Measurements from ENCODE around the gene ADCY9. TPM values are rescaled to one million over a fixed set of nuclear protein-coding genes. Genes with fewer than 3 reads are reported as not detected.
A peak's percentile ranks its signal among the peaks of the same experiment; 100 is the strongest.

Gene ADCY9
- total RNA-seq, 1 experiment from 2014 or later, result 4.7 TPM

GRCh38 chr16:4087099-4087885 lies 28.9 kb downstream of the ADCY9 start:
- H3K9me3 Mint-ChIP-seq, result no peaks in the 10 kb centered on the region; a peak in 2 of 5 replicates
- Histone ChIP-seq H3K27me3 (ENCODE audit: insufficient read depth, low read length) (no peaks in the 10 kb centered on the region), H3K4ac (ENCODE audit: low read depth, low read length) (no peak overlapping the region), H4K8ac (replicated peaks; ENCODE audit: insufficient read length, low read depth, low read length) (no peak overlapping the region), H2AK5ac (ENCODE audit: insufficient read length, low read length) (no peak overlapping the region), H3K9me3 (ENCODE audit: control insufficient read depth, low read depth, low read length) (no peaks in the 10 kb centered on the region), H2BK12ac (ENCODE audit: insufficient read length, low read depth, low read length) (no peak overlapping the region), H2BK20ac (ENCODE audit: low read depth, low read length, poor library complexity, severe bottlenecking) (no peak overlapping the region), H2BK15ac (ENCODE audit: low read depth, low read length) (no peak overlapping the region), H3K4me2 (ENCODE audit: insufficient read depth, insufficient read length, low read length) (no peak overlapping the region), H3K4me1 (ENCODE audit: insufficient read depth, low read length) (no peaks in the 10 kb centered on the region), H3K23me2 (ENCODE audit: insufficient read length, low read depth, low read length, poor library complexity, severe bottlenecking) (no peaks in the 10 kb centered on the region), H2BK5ac (ENCODE audit: insufficient read length, low read length) (no peak overlapping the region), H4K20me1 (ENCODE audit: control insufficient read depth, insufficient read depth, insufficient read length) (peaks cover 2% of the 10 kb centered on the region), H3K56ac (ENCODE audit: insufficient read length, low read depth, low read length) (no peak overlapping the region), H3K27ac (ENCODE audit: insufficient read length, low read depth, low read length) (no peak overlapping the region), H3K79me2 (ENCODE audit: insufficient read depth, low read length) (no peaks in the 10 kb centered on the region), H4K91ac (ENCODE audit: insufficient read length, low read depth, low read length) (no peak overlapping the region), H4K5ac (ENCODE audit: insufficient read length, low read depth, low read length) (no peak overlapping the region), H3K23ac (ENCODE audit: insufficient read length, low read depth, low read length) (no peak overlapping the region), H3K9ac (ENCODE audit: extremely low read depth, insufficient read length, low read length) (no peak overlapping the region), H3K14ac (ENCODE audit: insufficient read depth, low read length) (no peak overlapping the region), H3K18ac (ENCODE audit: insufficient read length, low read depth, low read length) (no peak overlapping the region), H2AFZ (ENCODE audit: low read length) (no peak overlapping the region), H2BK120ac (ENCODE audit: low read depth, low read length, poor library complexity, severe bottlenecking) (no peak overlapping the region), H3T11ph (ENCODE audit: low read length) (no peak overlapping the region), H3K79me1 (ENCODE audit: insufficient read depth, low read depth, low read length, poor library complexity, severe bottlenecking) (no peaks in the 10 kb centered on the region)
- H3K36me3 Mint-ChIP-seq (ENCODE audit: insufficient read depth in 1 of 3, low read depth in 3 of 3), result peaks cover 0 to 2% (median 0%) of the 10 kb centered on the region in 3 experiments; a peak in 1 of 7 replicates
- WGBS (ENCODE audit: extremely low coverage, insufficient read length, low lambda C conversion rate), result no CpG with 5 or more reads among the region's 12 CpGs
- peaks cover 7 to 24% of the 10 kb centered on the region in 2 experiments for H3K4me1 Mint-ChIP-seq
- H3K4me3 Mint-ChIP-seq, result no peak overlapping the region; a peak in 1 of 5 replicates
- no peaks in the 10 kb centered on the region; the same call in 1 of the 2 replicates for H3K27me3 Mint-ChIP-seq (ENCODE audit: low read depth)
- TF ChIP-seq CTCF (conservative IDR thresholded peaks at IDR 0.05), result no peak
- DNase-seq, result no peak
- H3K27ac Mint-ChIP-seq, result peak overlapping the region in 1 of 3 experiments; percentile 21; a peak in 1 of 7 replicates

Measured in H9 (cell line).